Measurements from ENCODE around the gene MAST3. TPM values are rescaled to one million over a fixed set of nuclear protein-coding genes. Genes with fewer than 3 reads are reported as not detected.
"Not testable (repeated sequence)": the region's sequence is repeated elsewhere in the genome, so short reads cannot be mapped to it uniquely, and the experiment has no call there.

Gene MAST3
- polyA plus RNA-seq, 1 donor: 27.9 TPM

- Histone ChIP-seq H3K9me3 (ENCODE audit: control insufficient read depth, low read depth, low read length) (no peaks in the 10 kb centered on the region), H3K4me1 (ENCODE audit: control insufficient read depth, insufficient read depth, low read length) (peaks cover 34% of the 10 kb centered on the region), H3K27me3 (ENCODE audit: control insufficient read depth, insufficient read depth, low read length) (peaks cover 24% of the 10 kb centered on the region), H3K4me3 (ENCODE audit: low read length) (peak overlapping the region; percentile 5), H3K27ac (ENCODE audit: low read length) (no peak overlapping the region), H3K36me3 (ENCODE audit: control insufficient read depth, insufficient read depth, low read length) (no peaks in the 10 kb centered on the region)
- DNase-seq: no peak
- no CpG with 5 or more reads among the region's 34 CpGs for WGBS (ENCODE audit: insufficient coverage, low lambda C conversion rate)
These were observed 1.5 kb downstream of the MAST3 start for GRCh38 chr19:18098891-18099622.

- no peaks in the 10 kb centered on the region for H3K36me3 ChIP-seq (ENCODE audit: control insufficient read depth, insufficient read depth, low read length)
- H3K27ac ChIP-seq (ENCODE audit: low read length): no peak overlapping the region
- no peak overlapping the region for H3K4me3 ChIP-seq (ENCODE audit: low read length)
- peaks cover 24% of the 10 kb centered on the region for H3K27me3 ChIP-seq (ENCODE audit: control insufficient read depth, insufficient read depth, low read length)
- H3K9me3 ChIP-seq (ENCODE audit: control insufficient read depth, low read depth, low read length): no peaks in the 10 kb centered on the region
- DNase-seq: no peak
- H3K4me1 ChIP-seq (ENCODE audit: control insufficient read depth, insufficient read depth, low read length): peaks cover 37% of the 10 kb centered on the region
- no CpG with 5 or more reads among the region's 8 CpGs for WGBS (ENCODE audit: insufficient coverage, low lambda C conversion rate)
These were observed 2.0 kb downstream of the MAST3 start for GRCh38 chr19:18099623-18099995.

- Histone ChIP-seq H3K27ac (ENCODE audit: low read length) (no peak overlapping the region), H3K4me1 (ENCODE audit: control insufficient read depth, insufficient read depth, low read length) (peaks cover 40% of the 10 kb centered on the region), H3K27me3 (ENCODE audit: control insufficient read depth, insufficient read depth, low read length) (peaks cover 24% of the 10 kb centered on the region), H3K4me3 (ENCODE audit: low read length) (no peak overlapping the region), H3K9me3 (ENCODE audit: control insufficient read depth, low read depth, low read length) (no peaks in the 10 kb centered on the region), H3K36me3 (ENCODE audit: control insufficient read depth, insufficient read depth, low read length) (no peaks in the 10 kb centered on the region)
- WGBS (ENCODE audit: insufficient coverage, low lambda C conversion rate): no CpG with 5 or more reads among the region's 18 CpGs
- DNase-seq: no peak
These were observed 3.1 kb downstream of the MAST3 start for GRCh38 chr19:18100710-18101109.

GRCh38 chr19:18101268-18101667 is 3.7 kb downstream of the MAST3 start:
- H3K36me3 ChIP-seq (ENCODE audit: control insufficient read depth, insufficient read depth, low read length): no peaks in the 10 kb centered on the region
- no peak overlapping the region for H3K27ac ChIP-seq (ENCODE audit: low read length)
- DNase-seq: no peak
- no peak overlapping the region for H3K4me3 ChIP-seq (ENCODE audit: low read length)
- peaks cover 40% of the 10 kb centered on the region for H3K4me1 ChIP-seq (ENCODE audit: control insufficient read depth, insufficient read depth, low read length)
- no peaks in the 10 kb centered on the region for H3K9me3 ChIP-seq (ENCODE audit: control insufficient read depth, low read depth, low read length)
- 67% methylated on average over 1 of the region's 3 CpGs for WGBS (ENCODE audit: insufficient coverage, low lambda C conversion rate)
- peaks cover 24% of the 10 kb centered on the region for H3K27me3 ChIP-seq (ENCODE audit: control insufficient read depth, insufficient read depth, low read length)

GRCh38 chr19:18102916-18103542 is 5.5 kb downstream of the MAST3 start:
- Histone ChIP-seq H3K27me3 (ENCODE audit: control insufficient read depth, insufficient read depth, low read length) (peaks cover 24% of the 10 kb centered on the region), H3K4me1 (ENCODE audit: control insufficient read depth, insufficient read depth, low read length) (peaks cover 45% of the 10 kb centered on the region), H3K36me3 (ENCODE audit: control insufficient read depth, insufficient read depth, low read length) (no peaks in the 10 kb centered on the region), H3K27ac (ENCODE audit: low read length) (no peak overlapping the region), H3K9me3 (ENCODE audit: control insufficient read depth, low read depth, low read length) (no peaks in the 10 kb centered on the region), H3K4me3 (ENCODE audit: low read length) (no peak overlapping the region)
- WGBS (ENCODE audit: insufficient coverage, low lambda C conversion rate): no CpG with 5 or more reads among the region's 15 CpGs
- DNase-seq: no peak

GRCh38 chr19:18104793-18105131 is 7.2 kb downstream of the MAST3 start:
- no peak for DNase-seq
- no peaks in the 10 kb centered on the region for H3K36me3 ChIP-seq (ENCODE audit: control insufficient read depth, insufficient read depth, low read length)
- H3K4me1 ChIP-seq (ENCODE audit: control insufficient read depth, insufficient read depth, low read length): peaks cover 47% of the 10 kb centered on the region
- H3K27ac ChIP-seq (ENCODE audit: low read length): peak overlapping the region; percentile 50
- no peaks in the 10 kb centered on the region for H3K9me3 ChIP-seq (ENCODE audit: control insufficient read depth, low read depth, low read length)
- no CpG with 5 or more reads among the region's 5 CpGs for WGBS (ENCODE audit: insufficient coverage, low lambda C conversion rate)
- H3K27me3 ChIP-seq (ENCODE audit: control insufficient read depth, insufficient read depth, low read length): peaks cover 7% of the 10 kb centered on the region
- H3K4me3 ChIP-seq (ENCODE audit: low read length): peak overlapping the region; percentile 45

- H3K4me3 ChIP-seq (ENCODE audit: low read length); H3K9me3 ChIP-seq (ENCODE audit: control insufficient read depth, low read depth, low read length); H3K36me3 ChIP-seq (ENCODE audit: control insufficient read depth, insufficient read depth, low read length); H3K27me3 ChIP-seq (ENCODE audit: control insufficient read depth, insufficient read depth, low read length); DNase-seq; H3K27ac ChIP-seq (ENCODE audit: low read length): not testable (repeated sequence)
- no CpG with 5 or more reads among the region's 7 CpGs for WGBS (ENCODE audit: insufficient coverage, low lambda C conversion rate)
- peaks cover 47% of the 10 kb centered on the region for H3K4me1 ChIP-seq (ENCODE audit: control insufficient read depth, insufficient read depth, low read length)
These were observed 7.7 kb downstream of the MAST3 start for GRCh38 chr19:18105259-18105658.

GRCh38 chr19:18107235-18107634 is 9.7 kb downstream of the MAST3 start:
- Histone ChIP-seq H3K27ac (ENCODE audit: low read length) (peak overlapping the region; percentile 96), H3K4me1 (ENCODE audit: control insufficient read depth, insufficient read depth, low read length) (peaks cover 47% of the 10 kb centered on the region), H3K9me3 (ENCODE audit: control insufficient read depth, low read depth, low read length) (no peaks in the 10 kb centered on the region), H3K36me3 (ENCODE audit: control insufficient read depth, insufficient read depth, low read length) (peaks cover 4% of the 10 kb centered on the region), H3K4me3 (ENCODE audit: low read length) (no peak overlapping the region), H3K27me3 (ENCODE audit: control insufficient read depth, insufficient read depth, low read length) (peaks cover 3% of the 10 kb centered on the region)
- WGBS (ENCODE audit: insufficient coverage, low lambda C conversion rate): no CpG with 5 or more reads among the region's 9 CpGs
- DNase-seq: no peak

- Histone ChIP-seq H3K9me3 (ENCODE audit: control insufficient read depth, low read depth, low read length) (no peaks in the 10 kb centered on the region), H3K4me3 (ENCODE audit: low read length) (peak overlapping the region; percentile 65), H3K27ac (ENCODE audit: low read length) (peak overlapping the region; percentile 96), H3K4me1 (ENCODE audit: control insufficient read depth, insufficient read depth, low read length) (peaks cover 43% of the 10 kb centered on the region), H3K36me3 (ENCODE audit: control insufficient read depth, insufficient read depth, low read length) (peaks cover 9% of the 10 kb centered on the region), H3K27me3 (ENCODE audit: control insufficient read depth, insufficient read depth, low read length) (peaks cover 3% of the 10 kb centered on the region)
- DNase-seq: peak; percentile 84 to 94
- WGBS (ENCODE audit: insufficient coverage, low lambda C conversion rate): no CpG with 5 or more reads among the region's 2 CpGs
These were observed 11.3 kb downstream of the MAST3 start for GRCh38 chr19:18108897-18109296.

- Histone ChIP-seq H3K4me1 (ENCODE audit: control insufficient read depth, insufficient read depth, low read length) (peaks cover 40% of the 10 kb centered on the region), H3K4me3 (ENCODE audit: low read length) (peak overlapping the region; percentile 65)
- WGBS (ENCODE audit: insufficient coverage, low lambda C conversion rate): no CpG with 5 or more reads among the region's 12 CpGs
These were observed 11.8 kb downstream of the MAST3 start for GRCh38 chr19:18109341-18109732.

More at GRCh38 chr19:18109341-18109732, 11.8 kb downstream of the MAST3 start:
- peak; percentile 70 to 85 for DNase-seq
- Histone ChIP-seq H3K36me3 (ENCODE audit: control insufficient read depth, insufficient read depth, low read length) (peaks cover 11% of the 10 kb centered on the region), H3K27me3 (ENCODE audit: control insufficient read depth, insufficient read depth, low read length) (peaks cover 3% of the 10 kb centered on the region), H3K9me3 (ENCODE audit: control insufficient read depth, low read depth, low read length) (no peaks in the 10 kb centered on the region), H3K27ac (ENCODE audit: low read length) (peak overlapping the region; percentile 96)
